Activated CD8-positive, alpha-beta T cell treated with anti-CD3 and anti-CD28 coated beads for 36 hours (primary cell): ENCODE measurements around the gene MAS1L. TPM values are rescaled to one million over a fixed set of nuclear protein-coding genes. Genes with fewer than 3 reads are reported as not detected.

Source experiments
- ATAC-seq: fragments of 200-7000 bp; cut with Tn5 transposase; one replicate; pipeline ENCODE4 v1.10.0; 2021; ENCODE audit warnings: mild to moderate bottlenecking, moderate library complexity
- CTCF ChIA-PET: fragments of 350-600 bp; sonication (Branson Sonifier 250); formaldehyde crosslinking; loops from one replicate; lab custom pipeline; 2021; ENCODE audit warnings: antibody characterized with exemption; lab: Charles Lee
- POLR2A ChIA-PET: fragments of 350-600 bp; sonication (Branson Sonifier 250); formaldehyde crosslinking; loops from one replicate; lab custom pipeline; 2021; ENCODE audit warnings: antibody characterized with exemption; lab: Charles Lee
- DNase-seq: peaks from one replicate; pipeline ENCODE4 v3.0.0-alpha.2; 2020
- H3K27ac Mint-ChIP-seq: one replicate; pipeline ENCODE4 v1.8.0; 2021; ENCODE audit warnings: mild to moderate bottlenecking, mixed read lengths
- H3K27me3 Mint-ChIP-seq: one replicate; pipeline ENCODE4 v1.8.0; 2021; ENCODE audit warnings: mixed read lengths
- H3K36me3 Mint-ChIP-seq: one replicate; pipeline ENCODE4 v1.8.0; 2021; ENCODE audit warnings: low read depth, mixed read lengths
- H3K4me1 Mint-ChIP-seq: one replicate; pipeline ENCODE4 v1.8.0; 2021; ENCODE audit warnings: low read depth, mixed read lengths
- H3K4me3 Mint-ChIP-seq: one replicate; pipeline ENCODE4 v1.8.0; 2021; ENCODE audit warnings: mild to moderate bottlenecking, moderate library complexity, mixed read lengths
- H3K9me3 Mint-ChIP-seq: one replicate; pipeline ENCODE4 v1.8.0; 2021; ENCODE audit warnings: mixed read lengths
- intact Hi-C: fragments of 100-400 bp; cut with micrococcal nuclease; formaldehyde crosslinking; loops from one replicate; pipeline ENCODE4 v1.10.0; 2022
- total RNA-seq, 2 experiments: library from RNA; stranded (reverse); gene quantifications; one replicate each; pipeline ENCODE4 v1.2.3, GENCODE V29; 2021
- TF ChIP-seq, protein P1 (sequence below): fragments of 200-600 bp; IDR thresholded peaks from one replicate; pipeline ENCODE4 v1.8.0; 2022; ENCODE audit warnings: antibody characterized with exemption, mild to moderate bottlenecking

The MAS1L gene
- total RNA-seq, 2 experiments from 2014 or later: not detected

DNA sequence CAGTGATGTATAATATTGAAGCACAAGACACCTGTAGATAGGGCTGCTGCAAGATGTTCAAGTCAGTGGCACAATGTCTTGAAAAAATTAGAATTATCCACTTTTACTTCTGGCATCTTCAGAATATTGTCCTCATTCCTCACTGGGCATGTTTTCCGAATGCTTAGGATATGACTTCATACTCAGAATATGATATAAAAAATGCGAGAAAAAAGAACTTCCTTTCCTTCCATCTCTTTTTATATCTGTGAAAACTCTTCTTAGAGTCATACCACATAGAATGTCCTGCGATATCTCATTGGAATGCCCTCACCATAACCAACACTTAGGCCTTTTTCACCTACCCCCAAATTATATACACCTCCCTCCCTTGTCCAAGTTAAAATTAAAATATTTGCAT, 4.6 kb downstream of the MAS1L start:
- CTCF ChIA-PET: no interaction called here
- Mint-ChIP-seq H3K4me3 (no peak overlapping the region), H3K27me3 (peaks cover 7% of the 10 kb centered on the region), H3K4me1 (no peaks in the 10 kb centered on the region), H3K9me3 (no peaks in the 10 kb centered on the region), H3K36me3 (no peaks in the 10 kb centered on the region), H3K27ac (no peak overlapping the region)
- POLR2A ChIA-PET: no interaction called here
- TF ChIP-seq, protein P1, sequence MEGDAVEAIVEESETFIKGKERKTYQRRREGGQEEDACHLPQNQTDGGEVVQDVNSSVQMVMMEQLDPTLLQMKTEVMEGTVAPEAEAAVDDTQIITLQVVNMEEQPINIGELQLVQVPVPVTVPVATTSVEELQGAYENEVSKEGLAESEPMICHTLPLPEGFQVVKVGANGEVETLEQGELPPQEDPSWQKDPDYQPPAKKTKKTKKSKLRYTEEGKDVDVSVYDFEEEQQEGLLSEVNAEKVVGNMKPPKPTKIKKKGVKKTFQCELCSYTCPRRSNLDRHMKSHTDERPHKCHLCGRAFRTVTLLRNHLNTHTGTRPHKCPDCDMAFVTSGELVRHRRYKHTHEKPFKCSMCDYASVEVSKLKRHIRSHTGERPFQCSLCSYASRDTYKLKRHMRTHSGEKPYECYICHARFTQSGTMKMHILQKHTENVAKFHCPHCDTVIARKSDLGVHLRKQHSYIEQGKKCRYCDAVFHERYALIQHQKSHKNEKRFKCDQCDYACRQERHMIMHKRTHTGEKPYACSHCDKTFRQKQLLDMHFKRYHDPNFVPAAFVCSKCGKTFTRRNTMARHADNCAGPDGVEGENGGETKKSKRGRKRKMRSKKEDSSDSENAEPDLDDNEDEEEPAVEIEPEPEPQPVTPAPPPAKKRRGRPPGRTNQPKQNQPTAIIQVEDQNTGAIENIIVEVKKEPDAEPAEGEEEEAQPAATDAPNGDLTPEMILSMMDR: no peak
- ATAC-seq: no peak
- DNase-seq: no peak
- intact Hi-C loops: no loop called here

DNA sequence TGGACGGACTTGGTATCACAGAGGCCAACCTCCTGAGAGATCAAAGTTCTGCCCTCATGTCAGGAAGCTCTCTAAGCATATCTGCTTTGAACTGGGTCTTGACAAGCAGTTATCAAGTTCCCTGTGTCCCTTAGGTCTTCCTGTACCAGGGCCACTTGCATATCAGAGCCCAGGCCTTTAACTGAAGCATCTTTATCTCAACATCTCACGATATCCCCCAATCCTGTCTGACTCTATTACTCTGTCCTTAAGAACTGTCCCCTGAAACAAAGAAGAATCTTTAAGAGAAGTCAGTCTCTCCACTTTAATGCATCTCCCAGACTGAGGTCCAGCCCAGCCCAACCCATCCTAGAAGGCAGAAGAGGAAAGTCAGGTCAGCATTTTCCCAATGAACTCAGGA, 8.2 kb downstream of the MAS1L start:
- DNase-seq (no peak), ATAC-seq (no peak)
- Mint-ChIP-seq H3K9me3 (no peaks in the 10 kb centered on the region), H3K27ac (no peak overlapping the region), H3K4me3 (no peak overlapping the region), H3K4me1 (no peaks in the 10 kb centered on the region), H3K36me3 (no peaks in the 10 kb centered on the region), H3K27me3 (peaks cover 1% of the 10 kb centered on the region)
- intact Hi-C loops: no loop called here
- ChIA-PET CTCF (interaction anchor here (1.6 kb wide), 1 partner anchor 174 kb away, joined by 3 read pairs; no protein-coding TSS in a partner anchor), POLR2A (no interaction called here)
- TF ChIP-seq, protein P1: no peak

DNA sequence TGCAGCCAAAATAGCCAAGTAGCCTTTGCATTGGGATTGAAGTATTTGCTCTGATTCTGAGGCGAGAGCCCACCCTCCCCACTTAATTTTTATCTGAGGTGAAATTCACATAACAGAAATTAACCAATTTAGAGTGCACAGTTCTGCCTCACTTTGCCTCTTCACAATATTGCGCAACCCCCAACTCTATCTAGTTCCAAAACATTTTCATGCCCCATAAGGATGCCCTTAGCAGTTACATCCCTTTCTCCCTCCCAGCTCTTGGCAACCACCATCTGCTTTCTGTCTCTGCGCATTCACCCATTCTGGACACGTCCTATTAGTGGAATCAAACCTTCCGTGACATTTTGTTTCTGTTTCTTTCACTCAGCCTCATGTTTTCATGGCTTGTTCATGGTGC, 9.0 kb downstream of the MAS1L start:
- no peaks in the 10 kb centered on the region for H3K36me3 Mint-ChIP-seq
- H3K27me3 Mint-ChIP-seq: peaks cover 1% of the 10 kb centered on the region
- intact Hi-C loops: no loop called here
- ATAC-seq (no peak), DNase-seq (no peak)
- H3K4me1 Mint-ChIP-seq: no peaks in the 10 kb centered on the region
- no peak overlapping the region for H3K4me3 Mint-ChIP-seq
- TF ChIP-seq, protein P1: no peak
- H3K27ac Mint-ChIP-seq: no peak overlapping the region
- no peaks in the 10 kb centered on the region for H3K9me3 Mint-ChIP-seq
- CTCF ChIA-PET: interaction anchor here (1.6 kb wide), 1 partner anchor 174 kb away, joined by 3 read pairs; no protein-coding TSS in a partner anchor
- POLR2A ChIA-PET: no interaction called here

DNA sequence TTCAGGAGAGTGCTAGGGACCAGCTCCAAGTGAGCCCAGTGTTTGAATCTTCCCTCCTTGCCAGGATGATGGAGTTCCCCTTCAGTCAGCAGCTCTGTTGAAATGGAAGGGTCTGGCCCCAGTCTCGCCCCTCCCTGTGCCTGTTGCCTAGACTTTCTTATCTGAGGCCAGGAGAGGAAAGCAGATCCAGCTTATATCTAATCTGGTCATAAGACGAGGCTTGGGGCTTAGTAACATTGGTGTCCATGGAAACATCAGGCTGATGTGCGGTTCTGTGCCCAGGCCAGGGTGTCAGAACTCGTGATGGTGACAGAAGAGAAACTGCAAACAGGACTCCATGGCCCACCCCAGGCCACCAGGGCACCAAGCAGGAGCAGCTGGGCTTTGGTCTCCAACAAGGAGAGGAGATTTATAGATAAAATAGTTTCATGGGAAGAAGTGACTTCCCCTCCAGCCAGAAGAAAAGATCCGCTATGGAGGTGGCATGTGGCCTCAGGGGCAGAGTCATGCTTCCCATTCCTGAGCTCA, 9.8 kb downstream of the MAS1L start:
- Mint-ChIP-seq H3K9me3 (no peaks in the 10 kb centered on the region), H3K36me3 (no peaks in the 10 kb centered on the region), H3K27ac (no peak overlapping the region), H3K4me3 (no peak overlapping the region), H3K27me3 (peaks cover 4% of the 10 kb centered on the region), H3K4me1 (no peaks in the 10 kb centered on the region)
- intact Hi-C loops: no loop called here
- TF ChIP-seq, protein P1: no peak
- ATAC-seq (no peak), DNase-seq (no peak)
- ChIA-PET CTCF (no interaction called here), POLR2A (interaction anchor here (1.2 kb wide), 1 partner anchor 8 kb away, joined by 4 read pairs; no protein-coding TSS in a partner anchor)

DNA sequence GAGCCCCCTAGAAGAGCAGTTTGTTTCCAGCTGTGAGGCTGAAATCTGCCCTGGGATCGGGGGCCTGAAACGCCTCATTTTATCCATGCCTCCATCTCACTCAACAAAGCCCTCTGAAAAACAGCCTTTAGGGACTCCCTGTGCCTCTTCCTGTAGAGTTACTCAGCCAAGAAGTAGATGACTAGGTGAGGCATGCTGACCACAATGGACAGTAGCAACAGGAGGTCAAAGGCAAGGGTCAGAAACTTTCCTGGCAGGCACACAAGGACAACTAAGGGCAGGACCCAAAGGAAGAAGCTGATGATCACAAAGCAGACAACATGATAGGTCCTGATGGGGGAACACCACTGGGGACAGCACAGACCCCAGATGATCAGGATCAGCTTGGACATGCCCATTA, 12.8 kb downstream of the MAS1L start:
- no peaks in the 10 kb centered on the region for H3K4me1 Mint-ChIP-seq
- peaks cover 9% of the 10 kb centered on the region for H3K27me3 Mint-ChIP-seq
- H3K4me3 Mint-ChIP-seq: no peak overlapping the region
- ChIA-PET CTCF (no interaction called here), POLR2A (interaction anchor here (0.6 kb wide), 1 partner anchor 89 kb away, joined by 3 read pairs; no protein-coding TSS in a partner anchor)
- no peak for ATAC-seq
- no peak for DNase-seq
- no peaks in the 10 kb centered on the region for H3K36me3 Mint-ChIP-seq
- intact Hi-C loops: no loop called here
- TF ChIP-seq, protein P1: no peak
- H3K27ac Mint-ChIP-seq: no peak overlapping the region
- H3K9me3 Mint-ChIP-seq: no peaks in the 10 kb centered on the region
